Panc1 (cell line): Measurements from ENCODE around the gene AANAT. TPM values are rescaled to one million over a fixed set of nuclear protein-coding genes. Genes with fewer than 3 reads are reported as not detected.
A peak's percentile ranks its signal among the peaks of the same experiment; 100 is the strongest.

Experiments
- ATAC-seq: fragments of 200-7000 bp; cut with Tn5 transposase; 2 replicates; pipeline ENCODE4 v1.9.1; 2020; ENCODE audit warnings: mild to moderate bottlenecking, moderate library complexity
- BruUV-seq: library from RNA; stranded (reverse); fragments of 400-500 nt; replicated peaks from 2 replicates; lab custom pipeline; 2021; lab: Mats Ljungman, UMichigan
- CTCF ChIA-PET: fragments of 300-600 bp; sonication (Branson Sonifier 250); formaldehyde crosslinking; loops from one replicate; lab custom pipeline; 2022; ENCODE audit warnings: antibody characterized with exemption; lab: Charles Lee
- POLR2A ChIA-PET: fragments of 300-600 bp; sonication (Branson Sonifier 250); formaldehyde crosslinking; loops from one replicate; lab custom pipeline; 2022; ENCODE audit warnings: antibody characterized with exemption; lab: Charles Lee
- DNase-seq: peaks from one replicate; pipeline ENCODE4 v3.0.0-alpha.2; 2010; ENCODE audit warnings: low read depth, low spot score
- H3K27ac ChIP-seq: 2 replicates; pipeline ENCODE4 v1.5.1; 2011; ENCODE audit warnings: mild to moderate bottlenecking, low read length, inconsistent platforms
- H3K27me3 ChIP-seq: fragments of 200-500 bp; sonication (Bioruptor generic); 2 replicates; pipeline ENCODE4 v1.6.0; 2014; ENCODE audit warnings: low read length, inconsistent platforms; ENCODE audit not compliant: control insufficient read depth, insufficient read depth
- H3K36me3 ChIP-seq: fragments of 200-500 bp; sonication (Bioruptor generic); 2 replicates; pipeline ENCODE4 v1.5.1; 2014; ENCODE audit warnings: inconsistent platforms, mild to moderate bottlenecking, low read length, moderate library complexity; ENCODE audit not compliant: control insufficient read depth, insufficient read depth
- H3K4me1 ChIP-seq: 2 replicates; pipeline ENCODE4 v1.5.1; 2011; ENCODE audit warnings: inconsistent platforms, mild to moderate bottlenecking, low read length, moderate library complexity; ENCODE audit not compliant: control insufficient read depth, insufficient read depth
- H3K4me3 ChIP-seq, 2 experiments: 2 replicates each; pipeline ENCODE4 v1.5.1; 2011 to 2012; ENCODE audit warnings: low read depth in 2 of 2, low read length in 2 of 2, mild to moderate bottlenecking in 2 of 2, inconsistent platforms in 1 of 2, moderate library complexity in 1 of 2
- H3K9me3 ChIP-seq: fragments of 200-500 bp; sonication (Bioruptor generic); 2 replicates; pipeline ENCODE4 v1.5.1; 2014; ENCODE audit warnings: low read depth, mild to moderate bottlenecking, inconsistent platforms, low read length, moderate library complexity; ENCODE audit not compliant: control insufficient read depth, insufficient read depth
- CTCF ChIP-seq: fragments of 450-650 bp; IDR thresholded peaks from 2 replicates; pipeline ENCODE4 v1.5.1; 2017; ENCODE audit warnings: mild to moderate bottlenecking
- POLR2AphosphoS5 ChIP-seq: IDR thresholded peaks from 2 replicates; pipeline ENCODE4 v1.6.1; 2012; ENCODE audit warnings: mild to moderate bottlenecking, low read depth, low read length, moderate library complexity
- REST ChIP-seq, 2 experiments: IDR thresholded peaks; 2 replicates each; pipeline ENCODE4 v1.6.1; 2011 to 2012; ENCODE audit warnings: low read depth in 2 of 2, control low read depth in 1 of 2, low read length in 1 of 2, mild to moderate bottlenecking in 1 of 2, moderate library complexity in 1 of 2; ENCODE audit not compliant: insufficient read depth in 1 of 2
- SIN3A ChIP-seq: IDR thresholded peaks from 2 replicates; pipeline ENCODE4 v1.6.1; 2012; ENCODE audit warnings: low read depth, mild to moderate bottlenecking, low read length, moderate library complexity, borderline replicate concordance; ENCODE audit not compliant: insufficient read depth
- TCF7L2 ChIP-seq: IDR thresholded peaks from 2 replicates; pipeline ENCODE4 v1.6.1; 2011; ENCODE audit warnings: mild to moderate bottlenecking, low read depth, low read length, inconsistent platforms
- in situ Hi-C: cut with HindIII; loops from 2 replicates; pipeline ENCODE4 v1.10.0; 2016; ENCODE audit warnings: low sequenced_read_pairs, low pct_unique_long_range_greater_than_20kb
- intact Hi-C: fragments of 100-400 bp; cut with micrococcal nuclease; formaldehyde crosslinking; loops from one replicate; pipeline ENCODE4 v1.10.0; 2022; ENCODE audit not compliant: unreplicated experiment
- total RNA-seq: library from RNA; stranded (reverse); gene quantifications from one replicate; pipeline ENCODE4 v1.2.1, GENCODE V29; 2021; ENCODE audit not compliant: unreplicated experiment

The AANAT gene
- total RNA-seq, 1 experiment from 2014 or later = not detected

- Histone ChIP-seq H3K27me3 (no peaks in the 10 kb centered on the region), H3K4me3 (no peak overlapping the region), H3K9me3 (no peaks in the 10 kb centered on the region), H3K27ac (no peak overlapping the region), H3K36me3 (no peaks in the 10 kb centered on the region), H3K4me1 (0 out of 2 replicates have a peak, but pooled peaks cover 2% of the 10 kb centered on the region)
- ChIA-PET CTCF (no interaction called here), POLR2A (no interaction called here)
- intact Hi-C loops = no loop called here
- in situ Hi-C loops = no loop called here
- TF ChIP-seq SIN3A = no peak
- no peak for TF ChIP-seq CTCF
- BruUV-seq = no TSS peak
- ATAC-seq = no peak
- no peak for DNase-seq
Measured at GRCh38 chr17:76431509-76431908, 35.9 kb upstream of the AANAT start.

GRCh38 chr17:76432004-76432403, 35.4 kb upstream of the AANAT start:
- TF ChIP-seq CTCF = no peak
- no peak for TF ChIP-seq REST (IDR thresholded peaks at IDR 0.05; ENCODE audit: insufficient read depth in 1 of 2, low read depth in 2 of 2, low read length in 1 of 2)
- Histone ChIP-seq H3K4me3 (no peak overlapping the region), H3K27ac (no peak overlapping the region), H3K36me3 (no peaks in the 10 kb centered on the region), H3K4me1 (0 out of 2 replicates have a peak, but pooled peaks cover 2% of the 10 kb centered on the region), H3K27me3 (no peaks in the 10 kb centered on the region), H3K9me3 (no peaks in the 10 kb centered on the region)
- ATAC-seq (no peak), DNase-seq (no peak)
- in situ Hi-C loops = no loop called here
- intact Hi-C loops = no loop called here
- ChIA-PET POLR2A (no interaction called here), CTCF (no interaction called here)
- no TSS peak for BruUV-seq

GRCh38 chr17:76432712-76433336, 34.6 kb upstream of the AANAT start:
- no peaks in the 10 kb centered on the region for H3K27me3 ChIP-seq
- DNase-seq = no peak
- peaks cover 6% of the 10 kb centered on the region for H3K4me1 ChIP-seq
- BruUV-seq = no TSS peak
- H3K9me3 ChIP-seq = no peaks in the 10 kb centered on the region
- peak; percentile 69; the same call in 1 of the 2 replicates for ATAC-seq
- H3K27ac ChIP-seq = no peak overlapping the region
- no peak overlapping the region for H3K4me3 ChIP-seq
- ChIA-PET CTCF (no interaction called here), POLR2A (no interaction called here)
- no peak for TF ChIP-seq TCF7L2
- no peak for TF ChIP-seq REST (IDR thresholded peaks at IDR 0.05; ENCODE audit: insufficient read depth in 1 of 2, low read depth in 2 of 2, low read length in 1 of 2)
- TF ChIP-seq SIN3A = no peak
- no peak for TF ChIP-seq POLR2AphosphoS5
- TF ChIP-seq CTCF = no peak; the same call in 1 of the 2 replicates
- H3K36me3 ChIP-seq = no peaks in the 10 kb centered on the region
- in situ Hi-C loops = no loop called here
- intact Hi-C loops = no loop called here
